HG03025 (cell line): ENCODE measurements around the gene PAX7.

Experiments used
- ATAC-seq: cut with Tn5 transposase; IDR thresholded peaks from one replicate; pipeline ENCODE4 v1.9.1; 2021; ENCODE audit warnings: mild to moderate bottlenecking, moderate library complexity; ENCODE audit not compliant: unreplicated experiment, low FRiP score

PAX7 gene

DNA sequence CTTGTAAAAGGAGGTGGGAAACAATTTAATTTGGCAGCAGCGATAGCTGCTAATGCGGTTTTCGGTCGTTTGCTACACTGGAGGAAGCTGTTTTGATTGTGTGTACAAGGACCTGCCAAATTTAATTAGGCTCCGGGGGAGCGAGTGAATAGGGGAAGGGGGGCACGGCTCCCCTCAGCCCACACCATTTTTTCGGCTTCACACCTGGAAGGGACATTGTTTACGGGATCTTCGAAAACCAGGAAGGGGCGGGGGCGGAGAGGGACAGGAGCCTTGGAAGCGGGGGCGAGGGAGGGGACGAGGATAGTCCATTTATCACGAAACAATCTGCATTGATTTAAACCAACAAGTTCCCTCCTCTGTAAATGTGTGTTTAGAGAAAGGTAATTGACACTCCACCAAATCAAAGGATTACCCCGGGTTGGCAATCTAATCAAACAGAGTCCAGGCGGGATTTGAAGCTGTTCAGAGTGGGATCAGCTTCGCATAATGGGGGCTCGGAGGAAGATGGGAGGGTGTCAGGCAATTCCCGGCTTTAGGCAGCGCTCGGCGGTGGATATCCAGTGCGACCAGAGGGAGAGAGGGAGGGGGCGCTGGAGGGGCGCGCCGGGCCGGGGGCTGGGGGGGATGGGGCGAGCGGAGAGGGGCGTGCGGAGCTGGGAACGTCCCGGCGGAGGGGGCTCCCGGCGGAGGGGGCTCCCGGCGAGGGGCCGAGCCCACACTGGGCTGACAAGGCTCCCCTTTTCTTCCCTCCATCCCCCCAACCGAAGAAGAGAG lies 9.8 kb downstream of the PAX7 start:
- ATAC-seq = no peak

DNA sequence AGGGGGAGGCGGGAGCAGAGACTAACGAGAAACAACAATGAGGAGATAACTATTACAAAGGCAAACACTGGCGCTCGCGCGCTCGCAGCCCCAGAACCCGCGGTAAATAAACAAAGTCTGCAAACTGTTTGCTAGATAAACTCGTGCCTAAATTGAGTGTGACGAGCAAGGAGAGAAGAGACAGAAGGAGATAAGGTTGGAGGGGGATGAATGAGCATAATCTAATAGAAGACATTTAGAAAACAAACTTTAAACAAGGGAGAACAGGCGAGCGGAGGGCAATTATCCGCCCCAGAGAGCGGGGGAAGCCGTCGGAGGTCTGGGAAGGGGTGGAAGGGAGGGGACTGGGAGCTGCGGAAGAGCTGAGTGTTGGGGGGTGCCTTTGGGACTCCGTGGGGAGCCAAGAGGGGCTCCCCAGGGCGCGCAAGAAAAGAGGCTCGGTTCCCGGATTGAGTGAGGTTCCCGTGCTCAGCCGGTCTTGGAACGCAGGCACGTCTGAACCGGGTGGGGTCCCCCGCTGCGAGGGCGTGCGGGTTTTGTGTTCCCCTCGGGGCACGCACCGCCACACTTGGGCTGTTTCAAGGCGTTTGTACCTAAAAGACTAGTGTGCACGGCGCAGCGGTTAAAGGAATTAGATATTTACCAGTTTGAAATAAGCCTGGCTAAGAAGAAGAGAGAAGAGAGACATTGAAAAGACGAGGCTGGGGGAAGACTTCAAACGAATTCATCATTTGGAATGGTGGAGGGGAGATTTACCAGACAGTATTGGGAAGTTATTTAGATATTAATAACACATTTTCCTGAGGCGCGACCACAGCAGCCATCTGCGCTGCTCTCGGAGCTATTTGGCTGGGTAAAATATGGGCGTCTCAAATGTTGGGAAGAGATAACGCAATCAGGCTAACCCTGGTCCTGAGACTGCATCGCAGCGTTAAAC lies 10.6 kb downstream of the PAX7 start:
- no peak for ATAC-seq

DNA sequence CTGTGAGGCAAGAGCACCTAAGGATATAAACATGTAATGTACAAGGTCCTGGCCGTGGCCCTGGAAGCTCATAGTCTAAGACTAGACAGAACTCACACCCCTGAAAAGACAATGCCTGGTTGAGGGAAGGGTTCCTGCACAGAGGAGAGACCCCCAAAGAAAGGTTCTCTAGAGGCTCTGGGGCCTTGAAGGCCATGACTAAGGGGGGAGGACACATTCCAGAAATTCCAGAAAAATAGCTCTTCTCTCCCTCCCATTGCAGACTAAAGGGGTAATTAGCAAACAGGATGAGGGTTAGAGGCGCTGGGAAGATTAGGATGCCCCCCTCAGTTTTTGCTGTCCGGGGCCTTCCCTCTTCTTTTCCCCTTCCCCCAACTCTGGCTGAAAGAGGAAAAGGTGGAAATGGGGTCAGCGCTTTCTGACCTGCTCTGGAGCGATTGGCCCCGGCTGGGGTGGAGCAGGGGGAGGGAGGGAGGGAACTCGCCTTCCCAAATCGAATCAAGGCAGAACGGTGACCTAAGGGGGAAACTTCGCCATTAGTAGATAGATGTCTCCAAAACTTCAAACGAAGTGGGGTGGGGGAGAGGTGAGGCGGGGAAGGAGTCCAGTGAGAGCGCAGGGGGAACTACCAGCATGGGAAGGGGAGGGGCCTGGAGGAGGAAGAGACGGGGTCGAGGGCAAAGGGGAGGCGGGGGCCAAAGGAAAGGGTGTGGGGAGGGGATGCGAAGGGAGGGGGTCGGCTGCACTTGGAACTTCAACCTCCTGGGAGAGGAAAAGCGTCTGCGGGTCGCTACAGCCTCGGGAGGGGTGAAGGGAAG lies 11.8 kb downstream of the PAX7 start:
- ATAC-seq = no peak

DNA sequence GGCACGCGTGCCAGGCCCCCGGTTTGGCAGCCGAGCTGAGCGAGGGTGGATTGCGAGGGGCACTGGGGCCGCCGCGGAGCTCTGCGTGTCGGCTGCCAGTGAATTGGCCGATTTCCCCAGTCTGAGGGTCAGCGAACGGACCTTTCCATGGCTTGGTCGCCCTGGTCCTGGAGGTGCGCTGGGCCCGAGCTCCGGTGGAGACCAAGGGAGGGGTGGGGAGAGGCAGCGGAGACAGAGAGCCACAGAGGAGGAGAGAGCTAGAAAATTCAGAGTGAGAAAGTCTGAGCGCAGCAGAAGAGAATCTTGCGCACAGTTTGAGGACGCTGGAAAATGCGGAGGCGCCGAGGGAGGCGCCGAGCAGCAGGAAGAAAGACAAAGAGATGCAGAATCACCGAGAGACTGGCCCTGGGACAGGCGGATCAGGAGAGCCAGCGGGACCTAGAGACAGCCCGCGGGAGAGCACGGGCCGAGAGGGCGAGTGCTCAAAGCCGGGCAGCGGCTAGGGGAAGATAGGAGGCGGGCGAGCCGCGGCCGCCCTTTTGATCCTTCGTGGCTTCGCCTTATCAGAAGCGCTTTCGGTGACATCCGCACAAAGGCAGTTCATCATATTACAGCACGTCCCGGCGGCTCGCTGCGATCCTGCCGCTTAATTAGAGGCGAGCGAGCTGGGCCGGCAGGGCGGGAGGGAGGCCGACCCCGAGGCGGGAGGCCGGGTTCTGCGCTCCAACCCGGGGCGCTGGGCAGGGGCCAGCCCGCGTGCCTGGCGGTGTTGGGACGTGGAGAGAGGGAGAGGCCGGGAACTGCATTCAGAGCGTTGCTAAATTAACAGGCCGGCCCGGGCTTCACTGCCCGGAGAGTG lies 12.7 kb downstream of the PAX7 start:
- no peak for ATAC-seq

DNA sequence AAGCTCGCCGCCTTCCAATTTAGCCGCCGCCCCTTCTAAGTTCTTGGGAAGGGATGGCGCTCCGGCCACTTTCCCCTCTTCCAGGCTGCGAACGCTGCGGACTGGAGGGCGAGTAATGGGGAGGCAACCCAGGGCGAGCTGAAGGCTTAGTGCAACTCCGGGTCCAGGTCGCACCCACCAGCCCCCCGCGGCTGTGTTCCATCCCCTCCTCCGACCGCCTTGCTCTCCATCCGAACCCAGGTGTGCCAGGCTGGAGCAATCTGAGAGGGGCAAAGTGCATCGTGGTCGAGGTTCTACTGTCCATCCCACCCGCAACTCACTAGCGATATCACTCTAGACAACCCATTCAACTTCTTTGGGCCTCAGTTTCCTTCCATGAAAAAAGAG lies 13.4 kb downstream of the PAX7 start:
- ATAC-seq = no peak

DNA sequence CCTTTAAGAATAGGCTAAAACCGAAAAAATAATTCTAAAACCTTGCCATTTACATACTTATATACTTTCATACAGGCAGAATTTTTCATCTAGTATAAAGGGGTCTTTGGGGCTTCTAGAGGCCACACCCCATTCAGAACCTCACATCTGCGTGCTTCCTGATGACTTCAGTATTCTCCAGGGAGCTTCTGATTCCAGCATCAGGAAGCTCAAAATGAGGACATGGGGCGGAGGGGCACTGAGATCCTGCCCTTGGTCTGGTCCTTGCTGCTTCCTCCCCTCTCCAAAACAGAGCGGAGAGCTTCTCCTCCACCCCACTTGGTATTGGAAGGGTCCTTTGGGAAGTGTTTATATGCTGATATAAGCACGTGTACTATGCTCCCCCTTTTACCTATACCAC lies 13.8 kb downstream of the PAX7 start:
- ATAC-seq = no peak

DNA sequence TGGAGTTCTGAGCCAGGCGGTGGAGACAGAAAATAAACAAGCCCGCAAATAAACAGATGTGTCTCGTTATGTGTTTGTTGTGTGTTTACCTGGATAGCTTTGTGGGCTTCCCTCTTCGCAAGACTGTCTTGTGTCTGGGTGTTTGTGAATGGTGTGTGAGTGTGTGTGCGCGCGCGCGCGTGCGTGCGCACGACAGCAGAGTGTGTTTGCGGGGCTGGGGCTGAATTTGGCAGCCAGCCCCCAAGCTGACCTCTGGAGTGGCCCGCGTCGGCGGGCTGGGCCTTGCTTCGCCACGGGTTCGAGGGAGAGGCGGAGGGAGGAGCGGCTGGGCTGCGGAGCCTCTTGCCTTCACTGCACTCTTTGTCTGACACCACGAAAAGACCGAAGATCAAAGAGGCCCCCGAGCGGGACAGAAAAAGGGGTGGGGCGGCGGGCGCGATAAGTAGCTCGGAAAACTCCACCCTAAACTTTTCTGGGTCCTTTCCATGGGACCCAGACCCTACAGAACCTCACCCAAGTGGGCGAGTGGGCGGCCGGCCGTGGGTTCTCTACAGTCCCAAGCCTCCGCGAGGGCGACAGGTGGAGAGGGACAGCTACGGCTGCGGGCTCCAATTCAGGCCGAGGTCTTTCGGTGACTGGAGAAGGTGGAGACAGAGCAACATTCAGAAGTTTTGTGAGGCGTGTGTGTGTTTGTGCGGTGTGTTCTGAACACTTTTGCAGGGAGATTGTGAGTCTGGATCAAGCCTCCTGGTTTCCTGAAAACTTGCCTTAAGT lies 14.5 kb downstream of the PAX7 start:
- ATAC-seq = no peak

DNA sequence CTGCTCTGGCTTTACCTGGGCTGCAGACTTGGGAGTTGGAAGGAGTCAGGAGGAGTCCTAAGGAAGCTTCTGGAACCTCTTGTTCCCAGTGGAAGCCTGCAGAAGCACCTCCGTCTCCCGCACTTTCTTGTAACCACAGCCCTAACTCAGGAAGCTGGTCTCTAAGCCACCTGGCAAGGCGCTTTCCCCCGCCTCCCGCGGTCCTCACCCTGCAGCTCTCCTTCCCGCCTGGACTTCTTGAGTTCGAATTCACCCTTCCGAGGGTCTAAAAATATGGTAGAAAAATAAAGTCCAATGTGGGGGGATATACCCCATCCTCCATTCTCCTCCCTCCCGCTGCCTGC lies 15.1 kb downstream of the PAX7 start:
- ATAC-seq = no peak

DNA sequence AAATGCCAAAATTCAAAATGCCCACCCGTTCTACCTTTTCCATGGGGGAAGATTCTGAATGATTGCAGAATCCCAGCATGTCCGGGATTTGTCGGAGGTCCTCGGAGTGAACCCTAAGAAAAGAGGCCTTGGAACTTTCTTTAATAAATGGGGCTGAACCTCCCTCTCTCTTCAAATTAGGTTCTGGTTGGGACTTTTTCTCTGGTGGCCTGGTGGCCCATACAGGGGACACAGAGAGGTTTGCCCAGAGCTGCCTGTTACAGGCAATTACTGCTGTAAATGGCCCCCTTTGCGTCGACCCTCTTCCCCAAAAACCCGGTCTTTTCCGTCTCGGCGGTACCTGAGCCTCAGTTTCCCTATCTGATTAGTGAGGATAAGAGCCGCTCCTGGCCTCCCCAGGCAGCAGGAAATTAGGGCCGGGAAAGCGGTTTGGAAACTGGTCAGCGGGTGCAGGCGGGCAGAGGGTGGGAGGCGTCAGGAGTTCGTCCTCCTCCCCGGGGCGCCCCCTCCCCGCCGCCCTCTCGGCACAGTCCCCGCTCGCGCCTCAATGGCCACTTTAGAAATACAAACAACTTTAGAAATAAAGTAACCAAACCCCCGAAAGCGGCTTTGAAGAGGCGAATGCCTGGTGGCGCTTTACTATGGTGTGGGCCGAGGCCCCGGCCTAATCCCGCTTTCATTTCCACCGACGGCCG lies 15.6 kb downstream of the PAX7 start:
- ATAC-seq = no peak

DNA sequence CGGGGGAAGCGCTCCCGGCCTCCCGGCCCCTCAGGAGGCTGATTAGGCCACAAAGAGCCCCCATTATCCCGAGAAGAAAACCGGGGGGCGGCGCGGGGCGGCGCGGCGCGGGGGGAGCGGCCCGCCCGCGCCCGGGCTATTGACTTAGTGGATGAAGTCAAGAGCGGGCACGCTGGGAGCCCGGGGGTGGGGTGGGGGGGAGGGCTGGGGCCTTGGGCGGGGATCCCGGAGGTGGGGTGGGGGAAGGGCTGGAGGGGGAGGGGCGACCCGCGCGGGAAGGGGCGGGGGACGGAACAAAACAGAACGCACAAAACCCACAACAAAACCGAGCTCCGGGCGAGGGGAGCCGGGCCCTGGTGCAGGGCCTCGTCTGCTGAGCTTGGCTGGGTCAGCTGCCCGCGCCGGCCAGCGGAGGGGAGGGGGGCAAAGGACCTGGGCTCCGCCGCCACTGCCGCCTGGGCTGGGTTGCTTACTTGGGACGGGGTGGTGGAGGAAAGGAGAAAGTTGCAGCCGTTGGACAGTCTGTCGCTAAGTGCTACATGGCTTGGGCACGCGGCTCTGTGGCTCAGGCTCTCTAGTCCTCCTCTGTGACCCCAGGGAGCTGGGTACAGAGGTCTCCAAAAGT lies 16.3 kb downstream of the PAX7 start:
- ATAC-seq = no peak

DNA sequence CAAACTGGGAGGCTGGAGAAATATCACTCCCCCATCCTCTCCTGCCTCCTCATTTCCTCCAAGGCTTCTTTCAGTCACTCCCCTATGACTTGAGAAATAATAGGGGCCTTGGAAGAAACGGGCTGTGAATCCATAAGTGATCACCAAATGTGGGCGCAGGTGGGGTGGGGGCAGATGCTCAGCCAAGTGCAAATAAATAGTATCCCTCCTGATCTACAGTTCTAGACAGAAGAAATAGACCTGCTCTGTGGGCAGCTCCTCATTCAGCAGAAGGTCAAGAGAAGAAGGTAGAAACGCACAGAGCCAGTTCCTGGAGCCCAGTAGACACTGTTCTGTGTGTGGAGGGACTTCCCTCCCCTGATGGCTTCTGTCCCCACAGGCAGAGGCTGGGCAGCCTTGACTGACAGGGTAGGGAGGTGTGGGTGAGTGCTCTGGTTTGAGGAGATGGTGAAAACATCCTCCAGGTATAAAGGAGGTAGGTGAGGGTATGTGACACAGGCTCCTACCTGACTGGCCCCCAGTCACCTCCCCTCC lies 17.1 kb downstream of the PAX7 start:
- no peak for ATAC-seq

DNA sequence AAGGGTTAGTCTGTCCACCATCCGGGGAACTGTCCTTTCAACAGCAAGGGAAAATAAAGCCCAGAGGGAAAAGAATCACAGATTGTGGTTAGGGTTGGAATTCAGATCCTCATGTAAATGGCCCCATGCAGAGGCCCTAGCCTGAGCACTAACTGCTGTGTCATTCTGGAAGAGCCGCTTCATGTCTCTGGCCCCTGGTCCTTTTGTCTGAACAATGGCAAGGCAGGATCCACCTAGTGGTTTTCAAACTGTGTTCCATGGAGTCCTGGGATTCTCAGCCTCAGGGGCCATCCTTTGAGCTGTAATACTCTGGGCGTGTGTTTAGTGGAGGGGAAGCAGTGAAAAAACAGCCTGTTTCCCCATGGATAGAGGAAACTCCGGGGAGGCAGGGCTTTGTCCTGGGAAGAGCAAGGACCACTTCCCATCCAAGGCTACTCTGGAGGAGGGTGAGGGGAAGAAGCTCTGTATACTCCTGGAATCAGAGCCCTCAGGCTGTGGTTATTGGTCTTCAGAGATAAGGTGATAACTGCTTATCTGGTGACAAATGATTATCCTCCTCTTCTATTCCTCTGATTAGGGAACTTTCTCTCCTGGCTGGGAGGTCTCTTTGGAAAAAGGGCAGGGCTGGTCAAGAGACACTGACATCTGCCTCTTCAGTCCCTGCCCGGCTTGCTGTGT lies 19.2 kb downstream of the PAX7 start:
- no peak for ATAC-seq

DNA sequence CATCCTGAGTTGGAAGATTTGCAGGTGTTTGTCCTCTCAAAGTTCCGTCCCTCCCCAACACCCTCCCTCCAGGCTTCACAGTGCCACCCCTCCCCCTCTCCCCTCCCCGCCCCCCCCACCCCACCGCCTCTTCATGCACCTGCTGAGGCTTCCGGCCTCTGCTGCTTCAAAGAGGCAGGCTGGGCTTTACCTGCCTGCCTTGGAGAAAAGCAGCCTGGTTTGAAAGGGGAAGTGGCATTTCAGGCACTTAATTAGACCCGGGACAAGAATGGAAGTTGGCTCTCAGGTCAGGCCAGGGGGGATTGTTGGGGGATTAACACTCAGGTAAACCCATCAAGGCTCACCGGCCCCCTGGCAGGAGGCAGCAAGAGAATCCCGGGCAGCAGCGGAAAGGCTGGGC lies 21.1 kb downstream of the PAX7 start:
- ATAC-seq = no peak

DNA sequence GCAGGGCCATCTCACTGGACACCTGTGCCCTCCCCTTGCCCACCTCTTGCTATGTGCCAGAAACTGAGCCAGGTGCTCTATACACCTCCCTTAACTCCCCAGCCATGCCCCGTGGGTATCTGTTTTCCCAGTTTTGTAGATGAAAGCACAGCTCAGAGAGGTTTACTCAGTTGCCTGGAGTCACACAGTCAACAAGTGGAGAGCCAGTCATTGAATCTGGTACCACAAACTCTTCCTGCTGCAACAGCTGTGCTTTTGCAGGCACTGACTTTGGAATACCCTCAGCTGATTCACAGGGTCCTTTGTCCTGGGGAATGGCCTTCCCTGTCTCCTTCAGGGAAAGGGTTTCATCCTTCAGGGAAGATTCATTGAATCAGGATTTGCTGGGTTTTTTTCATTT lies 22.1 kb downstream of the PAX7 start:
- ATAC-seq = no peak

DNA sequence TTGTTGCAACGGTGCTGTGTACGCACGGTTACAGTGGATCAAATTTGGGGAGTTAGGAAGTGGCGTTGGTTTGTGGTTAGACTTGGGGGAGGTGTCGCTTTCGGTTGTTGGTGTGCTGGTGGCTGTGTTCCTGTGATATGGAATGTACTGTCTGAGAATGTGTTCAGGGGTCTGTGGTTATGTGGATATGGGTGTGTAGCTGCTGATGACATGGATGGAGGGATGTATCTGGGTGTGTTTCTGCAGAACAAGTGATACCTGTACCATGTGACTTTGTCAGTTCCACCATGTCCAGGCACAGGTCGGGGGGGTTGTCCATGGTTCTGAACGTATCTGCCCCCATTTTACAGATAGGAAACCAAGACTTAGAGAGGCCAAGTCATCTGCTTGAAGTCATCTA lies 22.7 kb downstream of the PAX7 start:
- no peak for ATAC-seq

DNA sequence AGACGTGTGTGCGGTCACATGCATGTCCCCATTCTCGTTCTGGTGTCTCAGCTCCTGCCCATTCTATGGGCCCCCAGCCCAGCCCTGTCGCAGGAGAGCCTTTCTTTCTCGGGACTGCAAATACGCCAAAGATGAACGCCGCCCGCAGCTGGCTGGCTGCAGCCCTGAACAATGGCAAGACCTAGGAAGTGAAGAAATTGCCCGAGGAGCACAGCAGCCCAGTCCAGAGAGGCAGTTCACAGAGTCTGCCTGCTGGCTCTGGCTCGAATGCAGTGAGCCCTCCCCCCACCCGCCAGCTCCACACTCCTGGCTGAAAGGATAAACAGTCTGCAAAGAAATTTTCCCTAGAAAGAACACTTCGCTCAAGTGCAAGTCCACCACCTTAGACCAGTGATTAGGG lies 23.3 kb downstream of the PAX7 start:
- no peak for ATAC-seq

DNA sequence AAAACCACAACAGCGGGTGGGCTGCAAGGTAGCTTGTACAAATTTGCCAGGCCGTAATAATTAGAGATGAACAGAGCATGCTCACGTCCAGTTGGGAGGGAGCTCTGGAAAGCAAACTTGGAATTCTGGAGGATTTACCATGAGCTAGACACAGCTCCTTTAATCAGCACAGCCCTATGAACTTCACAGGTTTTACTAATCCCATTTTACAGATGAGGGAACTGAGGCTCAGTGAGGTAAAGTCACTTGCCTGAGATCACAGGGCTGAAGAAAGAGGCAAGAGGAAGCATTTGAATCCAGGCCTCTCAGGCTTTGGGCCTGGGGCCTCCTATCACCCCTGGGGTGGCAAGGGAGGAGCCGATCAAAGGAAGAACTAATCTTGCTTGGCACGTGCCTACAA lies 24.0 kb downstream of the PAX7 start:
- no peak for ATAC-seq
